ENCODE measurements around the gene OR2Y1.
"Not testable (repeated sequence)": the region's sequence is repeated elsewhere in the genome, so short reads cannot be mapped to it uniquely, and the experiment has no call there.

The OR2Y1 gene, protein sequence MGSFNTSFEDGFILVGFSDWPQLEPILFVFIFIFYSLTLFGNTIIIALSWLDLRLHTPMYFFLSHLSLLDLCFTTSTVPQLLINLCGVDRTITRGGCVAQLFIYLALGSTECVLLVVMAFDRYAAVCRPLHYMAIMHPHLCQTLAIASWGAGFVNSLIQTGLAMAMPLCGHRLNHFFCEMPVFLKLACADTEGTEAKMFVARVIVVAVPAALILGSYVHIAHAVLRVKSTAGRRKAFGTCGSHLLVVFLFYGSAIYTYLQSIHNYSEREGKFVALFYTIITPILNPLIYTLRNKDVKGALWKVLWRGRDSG

GRCh38 chr5:180739958-180740357, at the start of gene OR2Y1:
Gene OR2Y1 (minus strand): TSS chr5:180740058. CDS start chr5:180740058, 0 bp downstream.
- DNase-seq: no peak

DNA sequence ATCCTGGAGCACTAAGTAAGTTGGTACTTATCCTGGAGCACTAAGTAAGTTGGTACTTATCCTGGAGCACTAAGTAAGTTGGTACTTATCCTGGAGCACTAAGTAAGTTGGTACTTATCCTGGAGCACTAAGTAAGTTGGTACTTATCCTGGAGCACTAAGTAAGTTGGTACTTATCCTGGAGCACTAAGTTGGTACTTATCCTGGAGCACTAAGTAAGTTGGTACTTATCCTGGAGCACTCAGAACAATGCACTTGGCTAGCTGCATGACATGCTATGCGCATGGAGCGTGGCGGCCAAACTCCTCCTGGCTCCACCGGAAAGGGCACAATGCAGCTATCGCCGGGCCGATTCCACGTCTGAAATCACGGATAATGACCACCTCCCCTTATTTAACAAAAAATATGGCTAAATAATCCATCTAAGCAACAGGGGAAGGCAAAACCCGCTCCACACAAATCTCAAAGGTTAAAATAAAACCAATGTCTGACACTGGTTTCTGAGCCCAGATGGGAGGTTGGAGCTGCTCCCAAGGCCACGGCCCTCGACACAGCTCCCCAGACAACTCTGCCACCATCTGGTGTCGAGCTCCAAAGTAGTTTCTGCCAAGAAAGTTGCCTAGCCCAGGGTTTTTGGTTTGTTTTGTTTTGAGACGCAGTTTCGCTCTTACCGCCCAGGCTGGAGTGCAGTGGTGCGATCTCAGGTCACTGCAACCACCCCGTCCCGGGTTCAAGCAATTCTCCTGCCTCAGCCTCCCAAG, 49.0 kb upstream of the OR2Y1 start:
- peak; percentile 46 for DNase-seq

DNA sequence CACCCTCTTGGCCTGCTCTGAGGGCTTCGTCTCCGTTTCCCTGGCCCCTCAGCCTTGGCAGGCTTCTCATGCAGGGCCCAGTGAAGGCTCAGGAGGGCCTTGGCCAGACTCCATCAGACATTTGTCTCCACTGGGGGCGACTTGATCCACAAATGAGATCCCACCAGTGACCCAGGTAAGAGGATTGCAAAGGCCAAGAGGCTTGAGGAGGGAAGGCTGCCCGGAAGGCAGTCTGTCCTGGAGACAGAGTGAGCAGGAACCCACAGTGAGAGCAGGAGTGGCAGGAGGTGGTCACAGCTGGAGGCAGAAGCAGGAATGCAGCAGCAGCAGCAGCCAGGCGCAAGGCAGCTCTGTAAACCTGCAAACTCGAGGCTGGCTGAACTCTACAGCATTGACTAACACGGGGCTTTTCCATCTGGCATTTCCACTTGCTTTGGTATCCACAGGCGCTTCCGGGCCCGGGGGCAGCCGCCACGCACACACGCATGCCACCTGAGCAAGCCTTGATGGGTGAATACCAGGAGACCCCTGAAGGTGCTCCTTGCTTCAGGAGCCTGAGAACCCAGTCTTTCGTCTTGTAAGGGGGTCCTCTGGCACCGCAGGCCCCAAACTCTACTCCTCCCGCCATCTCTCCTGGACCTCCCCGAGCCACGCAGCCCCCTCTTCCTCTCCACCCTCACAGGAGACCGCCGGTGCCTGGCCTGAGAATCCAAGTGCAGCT, 48.0 kb upstream of the OR2Y1 start:
- peak; percentile 50 for DNase-seq

DNA sequence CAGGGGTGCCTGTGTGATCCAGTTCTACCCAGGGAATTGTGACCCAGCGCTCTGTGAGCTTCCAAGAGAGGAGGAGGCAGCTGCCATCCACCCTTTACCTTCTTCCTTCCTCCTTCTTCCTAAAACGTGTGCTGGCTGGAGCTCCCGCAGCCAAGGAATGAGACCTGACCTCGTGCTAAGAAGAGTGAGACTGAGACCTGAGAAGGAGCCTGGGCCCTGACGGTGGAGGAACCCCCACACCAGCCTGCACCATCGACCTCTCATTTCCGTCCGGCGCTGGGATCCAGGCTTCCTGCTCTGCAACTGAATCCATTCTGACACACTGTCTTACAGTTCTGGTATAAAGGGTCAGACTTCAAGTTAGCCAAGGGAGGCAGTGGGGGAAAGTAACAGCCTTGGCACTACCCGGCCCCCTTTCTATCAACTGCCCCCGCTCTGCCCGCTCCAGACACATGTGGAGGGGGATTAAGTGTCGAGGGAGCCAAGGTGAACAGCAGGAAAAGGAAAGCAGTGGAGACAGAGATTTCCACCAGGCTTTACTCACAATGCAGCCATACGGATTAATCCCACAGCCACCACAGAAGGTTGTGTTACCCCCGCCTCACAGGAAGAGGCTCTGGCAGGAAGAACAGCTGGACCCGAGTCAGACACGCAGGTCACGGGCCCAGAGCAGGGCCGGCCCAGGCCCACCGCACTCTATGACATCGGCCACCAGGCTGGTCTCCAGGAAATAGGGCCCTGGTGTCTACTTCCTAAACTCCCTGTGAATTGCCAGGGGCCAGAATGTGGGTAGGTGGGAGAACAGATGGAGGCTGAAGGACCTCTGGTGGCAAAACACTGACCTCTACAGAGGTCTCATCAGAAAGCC, 46.9 kb upstream of the OR2Y1 start:
- DNase-seq: peak; percentile 50

- DNase-seq: peak; percentile 47
Observed at GRCh38 chr5:180785794-180786221, 46.0 kb upstream of the OR2Y1 start.

DNA sequence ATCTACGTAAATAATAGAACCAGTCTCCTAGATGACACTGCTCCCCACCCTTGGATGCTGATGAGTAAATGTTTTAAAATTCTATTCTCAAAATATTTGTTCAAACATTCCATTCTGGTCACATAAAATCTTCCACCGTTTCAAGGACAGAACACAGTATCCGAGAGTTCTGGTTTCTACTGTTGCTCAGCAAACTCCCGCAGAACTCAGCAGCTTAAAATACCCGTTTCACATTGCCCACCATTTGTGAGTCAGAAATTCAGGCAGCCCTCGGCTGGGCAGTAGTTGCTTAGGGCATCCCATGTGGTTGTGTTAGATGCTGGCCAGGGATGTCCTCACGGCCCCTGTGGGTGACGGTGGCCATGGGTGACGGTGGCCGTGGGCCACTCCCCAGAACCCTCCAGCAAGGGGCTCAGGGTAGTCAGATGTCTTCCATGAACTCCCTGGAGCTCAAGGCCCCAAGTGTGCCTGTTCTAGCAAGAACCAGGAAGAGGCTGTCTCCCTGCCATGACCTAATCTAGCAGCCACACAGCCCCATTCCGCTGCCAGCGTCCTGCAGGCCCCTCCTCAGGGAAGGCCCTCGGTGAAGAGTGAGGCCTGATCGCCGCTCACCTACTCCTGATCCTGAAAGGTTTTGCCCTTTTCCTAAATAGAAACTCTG, 45.4 kb upstream of the OR2Y1 start:
- peak; percentile 45 for DNase-seq

DNA sequence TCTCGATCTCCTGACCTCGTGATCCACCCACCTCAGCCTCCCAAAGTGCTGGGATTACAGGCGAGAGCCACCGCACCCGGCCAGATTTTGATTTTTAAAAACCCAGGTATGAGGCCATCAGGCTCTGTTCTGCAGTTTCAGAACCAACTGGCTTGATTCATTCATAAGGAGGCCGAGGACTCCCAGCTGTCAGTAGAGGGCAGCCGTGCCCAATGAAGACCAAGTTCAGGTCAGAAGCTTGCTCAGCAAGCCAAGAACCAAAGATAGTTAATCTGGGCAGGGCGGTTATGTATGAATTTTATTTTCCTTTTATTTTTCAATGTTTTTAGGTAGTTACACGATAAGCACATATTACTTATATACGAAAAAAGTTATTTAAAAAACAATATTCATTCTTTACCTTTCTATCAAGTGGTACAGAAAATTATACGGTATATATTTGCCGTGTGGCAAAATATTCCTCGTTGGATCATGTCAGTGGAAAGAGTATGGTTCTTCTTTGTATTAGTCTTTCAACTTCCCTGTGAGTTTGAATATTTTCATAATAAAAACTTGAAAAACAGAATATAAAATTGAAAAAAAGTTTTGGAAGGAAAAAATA, 44.7 kb upstream of the OR2Y1 start:
- peak; percentile 64 for DNase-seq

GRCh38 chr5:180783340-180784052, 43.6 kb upstream of the OR2Y1 start:
- no peak for DNase-seq

DNA sequence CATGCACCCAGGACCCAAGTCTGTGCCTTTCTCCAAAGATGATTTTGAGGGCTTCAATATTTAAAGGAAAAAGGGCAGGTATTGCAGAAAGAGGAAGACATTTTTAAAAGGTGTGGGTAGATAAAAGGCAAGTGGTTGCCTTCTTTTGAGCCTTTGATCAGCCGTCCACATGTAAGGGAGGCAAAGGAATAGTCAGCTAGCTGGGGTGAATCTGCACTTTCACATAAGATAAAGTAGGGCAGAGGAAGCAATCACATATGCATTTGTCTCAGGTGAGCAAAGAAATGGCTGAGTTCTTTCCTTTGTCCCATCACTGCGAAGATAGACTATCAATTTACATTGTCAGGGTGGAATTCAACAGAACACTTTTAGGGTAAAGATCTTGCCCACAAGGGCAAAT, 42.9 kb upstream of the OR2Y1 start:
- no peak for DNase-seq

DNA sequence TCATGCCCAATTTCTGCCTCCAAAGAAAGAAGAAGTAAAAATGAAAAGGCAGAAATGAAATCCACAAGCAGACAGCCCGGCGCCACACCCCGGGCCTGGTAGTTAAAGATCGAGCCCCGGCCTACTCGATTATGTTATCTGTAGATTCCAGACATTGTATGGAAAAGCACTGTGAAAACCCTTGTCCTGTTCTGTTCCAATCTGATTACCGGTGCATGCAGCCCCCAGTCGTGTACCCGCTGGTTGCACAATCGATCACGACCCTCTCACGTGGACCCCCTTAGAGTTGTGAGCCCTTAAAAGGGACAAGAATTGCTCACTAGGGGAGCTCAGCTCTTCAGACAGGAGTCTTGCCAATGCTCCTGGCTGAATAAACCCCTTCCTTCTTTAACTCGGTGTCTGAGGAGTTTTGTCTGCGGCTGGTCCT, 42.1 kb upstream of the OR2Y1 start:
- DNase-seq: not testable (repeated sequence)

DNA sequence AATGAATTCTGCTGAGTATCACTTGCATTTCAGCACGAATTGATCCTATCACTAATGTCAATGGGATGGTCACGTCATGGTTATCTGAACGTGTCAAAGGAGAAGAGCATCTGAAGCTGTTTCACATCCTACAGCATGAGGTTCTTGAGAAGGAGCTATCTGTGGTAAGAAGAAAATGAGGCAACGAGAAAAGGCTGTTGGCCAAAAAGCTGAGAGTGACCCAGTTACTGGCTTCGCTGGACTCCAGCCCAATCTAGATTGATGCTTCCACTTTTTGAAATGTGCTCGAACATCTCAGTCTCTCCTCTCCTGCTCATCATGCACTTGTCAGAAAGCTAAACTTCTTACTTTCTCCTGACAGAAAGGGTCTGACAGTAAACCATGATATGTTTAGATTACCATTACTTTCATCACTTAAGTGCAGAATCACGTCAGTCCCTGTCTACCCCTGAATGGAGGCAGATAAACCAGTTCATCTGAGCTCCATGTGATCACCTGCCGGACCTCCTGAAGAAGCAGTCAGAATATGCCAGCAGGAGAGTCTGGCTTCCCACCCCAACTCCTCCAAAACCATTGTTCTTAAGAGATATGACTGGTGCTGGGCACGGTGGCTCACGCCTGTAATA, 40.2 kb upstream of the OR2Y1 start:
- no peak for DNase-seq

DNA sequence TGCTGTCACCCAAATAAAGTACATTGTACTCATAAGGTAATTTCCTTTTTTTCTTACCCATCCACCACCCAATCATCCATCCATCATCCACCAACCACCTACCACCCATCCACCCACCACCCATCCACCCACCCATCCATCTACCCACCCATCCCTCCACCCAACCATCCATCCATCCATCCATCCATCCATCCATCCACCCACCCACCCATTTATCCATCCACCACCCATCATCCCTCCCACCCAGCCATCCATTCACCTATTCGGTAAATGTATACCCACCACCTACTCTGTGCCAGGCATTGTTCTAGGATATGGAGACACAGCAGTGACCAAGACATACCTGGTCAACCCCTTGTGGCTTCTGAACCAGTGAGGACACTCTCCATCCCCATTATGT, 37.6 kb upstream of the OR2Y1 start:
- no peak for DNase-seq

DNA sequence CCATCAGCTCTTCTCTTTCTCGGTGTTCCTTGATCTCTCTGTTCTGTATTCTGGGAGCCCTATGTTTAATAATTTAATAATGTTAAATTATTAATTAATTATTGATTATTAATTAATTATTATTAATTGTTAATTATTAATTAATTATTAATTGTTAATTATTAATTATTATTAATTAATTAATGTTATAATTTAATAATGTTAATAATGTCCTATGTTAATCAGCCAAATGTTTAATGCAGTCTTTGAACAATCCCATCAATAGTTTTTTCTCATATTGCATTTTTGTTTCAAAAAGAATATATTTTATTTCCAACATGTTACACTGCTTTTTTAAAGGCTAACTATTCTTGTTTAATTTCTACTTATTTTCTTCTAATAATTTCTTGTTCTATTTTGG, 36.5 kb upstream of the OR2Y1 start:
- DNase-seq: no peak

DNA sequence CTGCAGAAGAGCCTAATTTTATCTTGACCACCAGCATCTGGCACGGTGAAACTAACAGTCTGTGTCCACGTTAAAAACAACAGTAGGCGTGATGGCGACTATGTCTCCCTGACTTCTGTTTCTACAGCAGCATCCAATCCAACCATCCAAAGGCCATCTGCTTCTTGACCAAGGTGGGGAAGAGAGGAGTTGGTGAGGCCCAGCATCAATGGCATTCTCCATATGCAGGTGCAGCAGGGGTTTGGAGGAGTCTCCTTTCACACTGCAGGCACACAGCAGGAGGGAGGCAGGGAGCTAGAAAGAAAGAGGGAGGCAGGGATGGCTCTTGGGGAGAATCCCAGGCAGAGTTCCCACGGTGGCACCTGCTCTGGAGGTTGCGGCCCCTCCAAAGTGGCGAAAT, 35.8 kb upstream of the OR2Y1 start:
- DNase-seq: no peak

- no peak for DNase-seq
Observed at GRCh38 chr5:180771839-180772238, 32.0 kb upstream of the OR2Y1 start.

DNA sequence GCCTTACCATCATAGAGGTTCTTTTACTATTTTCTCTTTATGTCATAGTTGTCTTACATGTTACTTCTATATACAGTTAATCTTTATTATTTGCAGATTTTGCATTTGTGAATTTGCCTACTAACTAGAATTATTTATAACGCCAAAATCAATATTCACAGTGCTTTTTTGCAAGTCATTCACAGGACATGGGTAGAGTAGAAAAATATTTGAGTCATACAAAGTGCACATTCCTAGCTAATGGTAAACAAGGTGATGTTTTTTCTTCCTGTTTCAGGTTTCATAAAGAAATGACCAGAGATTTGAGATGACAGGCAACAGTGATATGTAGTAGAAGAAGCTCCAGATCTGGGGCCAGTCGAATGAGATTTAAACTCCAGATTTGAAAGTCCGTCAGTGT, 30.0 kb upstream of the OR2Y1 start:
- DNase-seq: no peak

- DNase-seq: no peak
Observed at GRCh38 chr5:180755601-180756000, 15.7 kb upstream of the OR2Y1 start.

GRCh38 chr5:180744253-180744652, 4.4 kb upstream of the OR2Y1 start:
- DNase-seq: no peak

DNA sequence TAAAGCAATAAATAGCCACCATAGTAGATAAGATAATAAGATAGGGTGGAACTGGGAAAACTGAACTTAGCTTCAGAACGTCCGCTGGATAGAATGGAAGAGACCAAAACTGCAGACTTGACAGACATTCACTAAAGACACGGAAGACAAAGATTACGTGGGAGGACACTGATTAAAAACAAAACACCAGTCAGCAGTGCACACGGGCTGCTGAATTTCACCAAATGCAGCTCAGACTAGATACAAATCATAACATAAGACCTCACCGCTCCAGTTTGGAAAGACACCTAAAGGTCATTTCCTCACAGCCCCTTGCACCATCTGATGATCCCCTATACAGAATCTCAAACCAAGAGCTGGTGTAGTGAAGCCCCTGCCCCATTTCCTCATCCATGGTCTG, 2.9 kb upstream of the OR2Y1 start:
- no peak for DNase-seq

DNA sequence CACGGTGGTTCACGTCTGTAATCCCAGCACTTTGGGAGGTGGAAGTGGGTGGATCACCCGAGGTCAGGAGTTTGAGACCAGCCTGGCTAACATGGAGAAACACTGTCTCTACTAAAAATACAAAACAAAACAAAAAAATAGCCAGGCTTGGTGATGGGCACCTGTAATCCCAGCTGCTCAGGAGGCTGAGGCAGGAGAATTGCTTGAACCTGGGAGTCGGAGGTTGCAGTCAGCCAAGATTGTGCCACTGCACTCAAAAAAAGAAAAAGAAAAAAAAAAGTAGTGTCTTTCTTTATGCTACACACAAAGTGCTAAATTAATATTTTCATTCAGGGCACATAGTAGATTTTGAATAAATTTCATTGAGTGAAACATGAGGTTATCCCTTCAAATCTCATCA, 1.1 kb upstream of the OR2Y1 start:
- DNase-seq: not testable (repeated sequence)

GRCh38 chr5:180739271-180739670, 587 bp downstream of the OR2Y1 start:
- DNase-seq: no peak

Measured in activated CD8-positive, alpha-beta memory T cell treated with anti-CD3 and anti-CD28 coated beads, Interleukin-2, amount 50 U/mL, for 48 hours (primary cell).